IPS DF 6.9 (cell line): ENCODE results near the gene NSUN4.
"Not testable (repeated sequence)": the region's sequence is repeated elsewhere in the genome, so short reads cannot be mapped to it uniquely, and the experiment has no call there.

Source experiments
- DNase-seq: peaks from one replicate; pipeline ENCODE4 v3.0.0-alpha.2; 2013; ENCODE audit warnings: low read depth, low spot score
- H3K27ac ChIP-seq: one replicate; pipeline ENCODE4 v1.5.1; 2013; ENCODE audit warnings: low read length, control low read depth
- H3K27me3 ChIP-seq: 2 replicates; pipeline ENCODE4 v1.6.1; 2013; ENCODE audit warnings: mild to moderate bottlenecking, low read length; ENCODE audit not compliant: control insufficient read depth, insufficient read depth
- H3K36me3 ChIP-seq: 2 replicates; pipeline ENCODE4 v1.6.1; 2013; ENCODE audit warnings: low read length; ENCODE audit not compliant: control insufficient read depth, insufficient read depth
- H3K4me1 ChIP-seq: 2 replicates; pipeline ENCODE4 v1.6.1; 2013; ENCODE audit warnings: low read length; ENCODE audit not compliant: control insufficient read depth, insufficient read depth
- H3K4me3 ChIP-seq: 2 replicates; pipeline ENCODE4 v1.5.1; 2013; ENCODE audit warnings: mild to moderate bottlenecking, low read length
- H3K9me3 ChIP-seq: 2 replicates; pipeline ENCODE4 v1.6.1; 2013; ENCODE audit warnings: low read length, inconsistent platforms; ENCODE audit not compliant: control insufficient read depth, insufficient read depth
- WGBS: extraction: QIAGEN DNeasy Blood & Tissue Kit; methylation state at CpG from one replicate; pipeline ENCODE4 v1.1.7; 2013; ENCODE audit warnings: mixed read lengths, missing lambda C conversion rate; ENCODE audit not compliant: insufficient read length, insufficient coverage; 5-methylcytosine and 5-hydroxymethylcytosine counted together

NSUN4 gene

DNA sequence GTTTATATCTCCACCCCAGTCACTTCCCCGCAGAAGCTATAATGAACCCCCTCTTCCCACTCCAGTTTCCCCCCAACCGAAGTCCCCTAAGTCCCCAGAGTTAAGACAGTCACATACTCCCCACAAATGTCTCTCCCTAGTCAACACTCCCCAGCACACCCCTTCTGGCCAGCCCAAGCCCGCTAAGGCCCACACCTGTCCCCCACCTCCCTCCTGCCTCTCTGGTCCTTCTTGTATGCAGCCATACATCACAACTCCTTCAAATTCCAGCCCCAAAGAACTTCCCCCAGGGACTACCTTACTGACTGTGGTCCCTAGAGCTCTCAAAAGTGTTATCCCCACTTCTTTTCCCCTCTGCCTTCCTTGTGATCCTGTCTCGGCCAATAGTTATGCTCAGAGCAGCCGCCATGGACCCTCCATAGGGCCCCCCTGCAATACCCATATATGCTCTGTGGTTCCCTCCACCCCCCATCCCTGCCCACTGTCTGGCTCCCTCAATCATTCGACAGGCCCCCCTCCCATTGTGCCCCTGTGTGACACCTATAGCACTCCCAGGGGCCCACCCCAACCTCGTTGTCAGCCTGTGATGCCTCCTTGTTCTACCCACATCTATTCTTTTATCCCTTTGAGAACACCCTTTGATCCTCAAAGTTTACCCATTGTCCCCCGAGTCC, 2.2 kb downstream of the NSUN4 start:
- Histone ChIP-seq H3K9me3 (no peaks in the 10 kb centered on the region), H3K27ac (no peak overlapping the region), H3K4me3 (no peak overlapping the region), H3K4me1 (peaks cover 2% of the 10 kb centered on the region; the same call in 1 of the 2 replicates), H3K36me3 (peaks cover 17% of the 10 kb centered on the region; the same call in 1 of the 2 replicates), H3K27me3 (no peaks in the 10 kb centered on the region)
- no CpG with 5 or more reads among the region's 8 CpGs for WGBS
- no peak for DNase-seq

DNA sequence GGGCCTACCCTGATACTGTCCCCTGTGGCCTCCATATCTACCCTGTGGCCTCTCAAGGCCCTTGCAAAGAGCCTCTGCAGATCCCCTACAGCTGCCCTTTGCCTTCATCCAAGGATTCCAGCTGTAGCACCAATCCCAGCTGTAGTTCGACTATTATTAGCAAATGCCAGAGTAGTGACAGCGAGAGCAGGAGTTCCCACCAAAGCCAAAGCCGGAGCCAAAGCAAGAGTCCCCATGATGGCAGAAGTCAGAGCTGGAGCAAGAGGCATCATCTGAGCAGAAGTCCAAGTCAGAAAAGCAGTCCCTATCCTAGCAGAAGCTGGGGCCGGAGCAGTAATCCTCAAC, 2.7 kb downstream of the NSUN4 start:
- Histone ChIP-seq H3K4me3 (no peak overlapping the region), H3K27me3 (no peaks in the 10 kb centered on the region), H3K36me3 (peaks cover 17% of the 10 kb centered on the region; the same call in 1 of the 2 replicates), H3K27ac (no peak overlapping the region), H3K4me1 (peaks cover 2% of the 10 kb centered on the region; the same call in 1 of the 2 replicates), H3K9me3 (no peaks in the 10 kb centered on the region)
- WGBS: no CpG with 5 or more reads among the region's 4 CpGs
- DNase-seq: no peak

DNA sequence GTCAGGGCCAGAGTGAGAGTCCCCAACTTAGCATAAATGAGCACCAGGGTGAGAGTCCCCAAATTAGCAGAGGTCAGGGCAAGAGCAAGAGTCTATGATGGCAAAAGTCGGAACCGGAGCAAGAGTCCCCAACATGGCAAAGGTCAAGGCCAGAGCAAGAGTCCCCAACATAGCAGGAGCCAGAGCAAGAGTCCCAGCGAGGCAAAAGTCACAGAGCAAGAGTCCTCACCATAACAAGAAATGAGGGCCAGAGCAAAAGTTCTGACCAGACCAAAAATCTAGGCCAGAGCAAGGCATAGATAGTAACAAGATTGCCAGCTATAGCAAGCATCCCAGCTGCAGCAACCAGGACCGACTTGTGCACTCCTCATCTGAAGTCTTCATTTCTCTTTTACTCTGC, 3.1 kb downstream of the NSUN4 start:
- no CpG with 5 or more reads among the region's 4 CpGs for WGBS
- no peak overlapping the region for H3K27ac ChIP-seq
- DNase-seq: no peak
- peaks cover 17% of the 10 kb centered on the region; the same call in 1 of the 2 replicates for H3K36me3 ChIP-seq
- H3K27me3 ChIP-seq: no peaks in the 10 kb centered on the region
- no peak overlapping the region for H3K4me3 ChIP-seq
- H3K9me3 ChIP-seq: no peaks in the 10 kb centered on the region
- peaks cover 2% of the 10 kb centered on the region; the same call in 1 of the 2 replicates for H3K4me1 ChIP-seq

DNA sequence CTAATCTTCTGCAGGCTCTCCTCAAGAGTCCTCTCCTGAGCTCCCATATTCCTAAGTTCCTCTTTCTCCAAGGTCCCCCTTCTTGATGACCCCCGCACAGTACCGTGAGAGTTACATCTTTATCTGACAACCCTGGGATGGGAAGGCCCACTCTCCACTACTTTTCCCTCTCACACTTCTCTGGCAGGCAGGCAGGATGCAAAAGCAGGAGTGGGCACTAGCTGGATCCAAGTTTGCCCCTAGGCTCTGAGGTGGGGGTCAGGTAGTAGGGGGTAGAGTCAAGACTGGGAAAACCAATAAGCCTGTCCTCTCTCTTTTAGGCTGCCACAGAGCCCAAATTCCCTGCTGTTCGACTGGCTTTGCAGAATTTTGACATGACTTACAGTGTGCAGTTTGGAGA, 3.9 kb downstream of the NSUN4 start:
- H3K36me3 ChIP-seq: peaks cover 20% of the 10 kb centered on the region; the same call in 1 of the 2 replicates
- no CpG with 5 or more reads among the region's 3 CpGs for WGBS

DNA sequence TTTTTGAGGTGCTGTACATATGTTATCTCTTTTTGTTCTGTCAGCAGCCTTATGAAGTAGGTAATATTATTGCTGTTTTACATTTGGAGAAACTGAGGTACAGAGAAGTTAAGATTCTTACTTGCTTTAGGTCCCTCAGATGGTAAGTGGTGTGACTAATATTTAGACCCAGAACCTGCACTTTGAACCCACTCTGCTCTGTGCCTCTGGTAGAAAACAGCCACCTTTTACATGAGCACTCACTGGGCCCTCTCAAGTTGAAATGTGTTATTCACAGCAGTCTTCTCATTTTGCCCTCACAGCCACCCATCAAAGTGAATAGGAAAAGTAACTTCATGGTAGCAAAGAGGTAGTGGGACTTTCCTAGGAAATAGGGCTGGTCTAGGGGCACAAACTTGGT, 4.7 kb downstream of the NSUN4 start:
- H3K9me3 ChIP-seq: no peaks in the 10 kb centered on the region
- no peaks in the 10 kb centered on the region for H3K27me3 ChIP-seq
- H3K4me1 ChIP-seq: no peaks in the 10 kb centered on the region
- no peak overlapping the region for H3K27ac ChIP-seq
- peaks cover 25% of the 10 kb centered on the region; the same call in 1 of the 2 replicates for H3K36me3 ChIP-seq
- no peak overlapping the region for H3K4me3 ChIP-seq
- no peak for DNase-seq

More for the DNA sequence above, 3.9 kb downstream of the NSUN4 start:
- H3K4me1 ChIP-seq: peaks cover 2% of the 10 kb centered on the region; the same call in 1 of the 2 replicates
- no peak overlapping the region for H3K27ac ChIP-seq
- no peak overlapping the region for H3K4me3 ChIP-seq
- DNase-seq: no peak
- no peaks in the 10 kb centered on the region for H3K27me3 ChIP-seq
- no peaks in the 10 kb centered on the region for H3K9me3 ChIP-seq

DNA sequence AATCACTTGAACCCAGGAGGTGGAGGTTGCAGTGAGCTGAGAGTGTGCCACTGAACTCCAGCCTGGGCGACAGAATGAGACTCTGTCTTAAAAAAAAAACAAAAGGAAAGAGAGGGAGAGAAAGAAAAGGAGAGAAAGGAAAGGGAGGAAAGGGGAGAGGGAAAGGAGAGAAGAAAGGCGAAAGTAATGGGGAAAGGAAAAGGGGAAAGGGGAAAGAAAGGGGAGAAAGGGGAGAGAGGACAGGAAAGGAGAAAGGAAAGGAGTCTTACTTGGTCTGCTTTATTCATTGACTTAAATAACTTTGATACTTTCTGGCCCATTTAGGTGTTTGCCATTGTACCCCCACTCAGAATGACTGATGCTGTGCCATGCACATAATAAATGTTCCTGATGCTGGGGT, 11.8 kb downstream of the NSUN4 start:
- Histone ChIP-seq H3K4me3 (no peak overlapping the region), H3K9me3 (no peaks in the 10 kb centered on the region), H3K36me3 (peaks cover 18% of the 10 kb centered on the region; the same call in 1 of the 2 replicates), H3K27me3 (no peaks in the 10 kb centered on the region), H3K27ac (no peak overlapping the region), H3K4me1 (no peaks in the 10 kb centered on the region)
- DNase-seq: no peak
- WGBS: no CpG with 5 or more reads among the region's 2 CpGs

DNA sequence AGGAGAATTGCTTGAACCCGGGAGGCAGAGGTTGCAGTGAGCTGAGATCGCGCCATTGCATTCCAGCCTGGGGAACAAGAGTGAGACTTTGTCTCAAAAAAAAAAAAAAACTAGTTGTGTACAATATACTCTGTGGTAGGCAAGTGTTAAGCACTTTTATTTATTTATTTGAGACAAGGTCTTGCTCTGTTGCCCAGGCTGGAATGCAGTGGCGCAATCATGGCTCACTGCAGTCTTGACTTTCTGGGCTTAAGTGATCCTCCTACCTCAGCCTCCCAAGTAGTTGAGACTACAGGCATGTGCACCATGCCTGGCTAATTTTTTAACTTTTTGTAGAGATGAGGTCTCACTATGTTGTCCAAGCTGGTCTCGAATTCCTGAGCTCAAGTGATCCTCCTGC, 15.3 kb downstream of the NSUN4 start:
- not testable (repeated sequence) for H3K4me3 ChIP-seq, H3K9me3 ChIP-seq, DNase-seq, H3K27ac ChIP-seq, H3K4me1 ChIP-seq, H3K27me3 ChIP-seq
- WGBS: no CpG with 5 or more reads among the region's 5 CpGs
- peaks cover 11% of the 10 kb centered on the region; the same call in 1 of the 2 replicates for H3K36me3 ChIP-seq

DNA sequence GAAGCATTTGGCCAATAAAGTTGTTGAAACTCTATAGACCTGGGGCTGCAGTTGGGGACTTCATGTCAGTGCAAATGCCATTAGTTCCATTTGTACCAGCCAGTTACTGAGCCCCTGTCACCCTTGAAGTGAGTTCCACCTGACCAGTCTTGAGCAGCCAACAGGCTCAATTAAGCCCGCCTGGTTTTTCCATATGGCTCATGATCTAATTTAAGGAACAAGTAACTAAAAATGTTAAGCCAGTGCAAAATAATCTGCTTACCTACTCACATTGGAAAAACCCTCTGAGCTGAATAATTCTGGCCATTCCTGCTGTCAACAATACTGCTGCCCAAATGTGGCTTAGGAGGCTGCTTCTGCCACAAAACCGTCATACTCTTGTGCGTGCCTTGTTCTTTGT, 21.6 kb downstream of the NSUN4 start:
- Histone ChIP-seq H3K27me3 (no peaks in the 10 kb centered on the region), H3K27ac (no peak overlapping the region), H3K4me3 (no peak overlapping the region), H3K4me1 (no peaks in the 10 kb centered on the region), H3K36me3 (peaks cover 13% of the 10 kb centered on the region; the same call in 1 of the 2 replicates), H3K9me3 (no peaks in the 10 kb centered on the region)
- WGBS: no CpG with 5 or more reads among the region's 3 CpGs
- DNase-seq: no peak

DNA sequence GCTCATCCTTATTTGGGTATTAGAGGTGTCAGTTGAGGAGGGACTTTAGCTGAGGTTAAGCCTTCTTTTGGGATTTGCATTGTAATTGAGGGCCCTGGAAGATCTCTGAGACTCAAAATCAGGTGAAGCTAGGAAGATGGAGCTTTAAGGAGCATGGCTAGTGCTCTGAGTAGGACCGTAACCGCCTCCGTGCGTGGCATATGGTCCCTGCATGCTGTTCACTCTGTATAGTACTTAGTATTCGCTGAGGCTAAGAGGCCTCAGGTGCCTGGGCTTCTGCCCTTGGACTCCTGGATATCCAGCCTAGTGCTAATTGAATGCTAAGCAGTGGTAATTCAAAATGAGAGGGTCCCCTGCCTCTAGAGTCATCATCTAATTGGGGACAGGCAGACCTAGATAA, 22.5 kb downstream of the NSUN4 start:
- WGBS: no CpG with 5 or more reads among the region's 5 CpGs
- DNase-seq: no peak
- peaks cover 13% of the 10 kb centered on the region; the same call in 1 of the 2 replicates for H3K36me3 ChIP-seq
- H3K4me3 ChIP-seq: no peak overlapping the region
- H3K27me3 ChIP-seq: no peaks in the 10 kb centered on the region
- H3K27ac ChIP-seq: no peak overlapping the region
- H3K4me1 ChIP-seq: no peaks in the 10 kb centered on the region
- H3K9me3 ChIP-seq: no peaks in the 10 kb centered on the region

DNA sequence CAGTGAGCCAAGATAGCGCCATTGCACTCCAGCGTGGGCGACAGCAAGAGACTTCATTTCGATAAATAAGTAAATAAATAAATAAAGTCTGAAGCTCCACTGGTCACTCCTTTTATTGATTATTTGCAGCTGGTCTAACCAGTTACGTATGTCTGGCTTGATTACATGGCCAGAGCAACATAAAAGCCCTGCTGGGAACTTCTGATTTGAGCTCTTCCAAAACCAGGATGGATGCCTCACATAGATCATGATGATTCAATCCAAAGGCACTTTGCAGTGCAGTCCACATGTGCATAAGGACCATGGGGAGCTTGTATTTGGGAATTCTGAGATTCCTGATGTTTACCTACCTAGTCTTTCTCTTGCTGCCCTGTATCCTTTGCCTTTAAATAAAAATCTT, 24.0 kb downstream of the NSUN4 start:
- Histone ChIP-seq H3K4me1 (no peaks in the 10 kb centered on the region), H3K27ac (no peak overlapping the region), H3K9me3 (no peaks in the 10 kb centered on the region), H3K36me3 (peaks cover 13% of the 10 kb centered on the region; the same call in 1 of the 2 replicates), H3K27me3 (no peaks in the 10 kb centered on the region), H3K4me3 (no peak overlapping the region)
- DNase-seq: no peak
- no CpG with 5 or more reads among the region's 5 CpGs for WGBS

DNA sequence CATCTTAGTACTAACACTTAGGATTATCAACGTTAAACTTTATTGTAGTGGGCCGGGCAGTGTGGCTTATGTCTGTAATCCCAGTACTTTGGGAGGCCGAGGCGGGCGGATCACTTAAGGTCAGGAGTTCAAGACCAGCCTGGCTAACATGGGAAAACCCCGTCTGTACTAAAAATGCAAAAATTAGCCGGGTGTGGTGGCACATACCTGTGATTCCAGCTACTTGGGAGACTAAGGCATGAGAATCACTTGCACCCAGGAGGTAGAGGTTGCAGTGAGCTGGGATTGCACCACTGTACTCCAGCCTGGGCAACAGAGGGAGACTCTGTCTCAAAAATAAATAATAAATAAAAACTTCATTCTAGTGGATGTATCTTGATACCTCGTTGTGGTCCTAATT, 25.2 kb downstream of the NSUN4 start:
- not testable (repeated sequence) for H3K36me3 ChIP-seq

More for the DNA sequence above, 25.2 kb downstream of the NSUN4 start:
- DNase-seq, H3K9me3 ChIP-seq, H3K4me3 ChIP-seq, H3K4me1 ChIP-seq, H3K27ac ChIP-seq, H3K27me3 ChIP-seq: not testable (repeated sequence)
- WGBS: no CpG with 5 or more reads among the region's 8 CpGs
